ENCODE measurements around the gene NTNG1. TPM values are rescaled to one million over a fixed set of nuclear protein-coding genes. Genes with fewer than 3 reads are reported as not detected.

The NTNG1 gene
- polyA plus RNA-seq, 6 donors from 2014 or later = 0.52 to 2.2 (median 1.1) TPM; not detected in 1

DNA sequence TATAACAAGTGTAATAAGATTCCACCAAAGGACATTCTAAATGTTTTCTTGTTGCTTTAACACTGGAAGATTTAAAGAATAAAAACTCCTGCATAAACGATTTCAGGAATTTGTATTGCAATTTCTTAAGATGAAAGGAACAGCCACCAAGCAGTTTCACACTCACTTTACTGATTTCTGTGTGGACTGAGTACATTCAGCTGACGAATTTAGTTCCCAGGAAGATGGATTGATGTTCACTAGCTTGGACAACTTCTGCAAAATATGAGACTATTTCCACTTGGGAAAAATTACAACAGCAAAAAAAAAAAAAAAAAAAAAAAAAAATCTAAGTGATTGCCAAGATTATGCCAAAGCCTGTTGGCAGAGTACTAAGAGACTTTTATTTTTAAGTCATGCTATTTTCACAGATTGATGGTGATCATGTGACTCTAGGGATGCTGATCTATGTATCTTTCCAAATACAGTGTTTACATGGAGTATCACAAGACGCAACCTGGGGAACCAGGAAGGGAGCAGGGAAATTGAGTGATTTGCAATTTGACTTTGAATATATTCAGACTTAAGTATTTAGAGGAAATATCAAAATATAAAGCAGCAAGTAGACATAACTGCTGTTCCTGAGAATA lies 341.0 kb downstream of the NTNG1 start:
- DNase-seq (no peak), ATAC-seq (ENCODE audit: low read depth in 2 of 2) (no peak)
- peak overlapping the region in 1 of 6 donors; percentile 47 for H3K27ac Mint-ChIP-seq
- H3K9me3 Mint-ChIP-seq = no peaks in the 10 kb centered on the region
- peaks cover 0 to 8% (median 0%) of the 10 kb centered on the region in 3 donors for H3K27me3 Mint-ChIP-seq
- peaks cover 9 to 12% (median 9%) of the 10 kb centered on the region in 3 donors for H3K4me1 Mint-ChIP-seq
- H3K36me3 Mint-ChIP-seq = no peaks in the 10 kb centered on the region
- no peak overlapping the region for H3K4me3 Mint-ChIP-seq

DNA sequence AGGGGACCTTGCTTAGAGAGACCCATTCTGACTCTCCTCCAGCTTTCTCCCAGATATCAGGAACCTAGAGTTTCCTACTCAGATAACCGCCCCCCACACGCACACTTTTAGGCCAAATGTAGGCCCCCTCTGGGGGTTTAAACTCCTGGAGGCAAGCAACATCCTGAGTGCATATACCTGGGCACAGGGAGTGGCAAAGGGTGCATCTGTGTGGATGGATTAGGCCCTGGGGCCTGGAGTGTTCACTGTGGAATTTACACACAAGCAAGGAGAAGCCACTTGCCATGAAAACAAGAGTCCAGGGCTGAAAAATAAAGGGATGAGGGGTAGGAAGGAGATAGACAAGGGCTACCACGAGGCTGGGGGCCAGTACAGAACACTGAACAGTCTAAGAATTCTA lies 343.1 kb downstream of the NTNG1 start:
- Mint-ChIP-seq H3K9me3 (no peaks in the 10 kb centered on the region), H3K4me3 (no peak overlapping the region), H3K27ac (peak overlapping the region in 1 of 6 donors; percentile 60), H3K36me3 (no peaks in the 10 kb centered on the region), H3K27me3 (peaks cover 0 to 8% (median 0%) of the 10 kb centered on the region in 3 donors), H3K4me1 (peaks cover 9 to 12% (median 9%) of the 10 kb centered on the region in 3 donors)
- no peak for DNase-seq
- no peak for ATAC-seq (ENCODE audit: low read depth in 2 of 2)

DNA sequence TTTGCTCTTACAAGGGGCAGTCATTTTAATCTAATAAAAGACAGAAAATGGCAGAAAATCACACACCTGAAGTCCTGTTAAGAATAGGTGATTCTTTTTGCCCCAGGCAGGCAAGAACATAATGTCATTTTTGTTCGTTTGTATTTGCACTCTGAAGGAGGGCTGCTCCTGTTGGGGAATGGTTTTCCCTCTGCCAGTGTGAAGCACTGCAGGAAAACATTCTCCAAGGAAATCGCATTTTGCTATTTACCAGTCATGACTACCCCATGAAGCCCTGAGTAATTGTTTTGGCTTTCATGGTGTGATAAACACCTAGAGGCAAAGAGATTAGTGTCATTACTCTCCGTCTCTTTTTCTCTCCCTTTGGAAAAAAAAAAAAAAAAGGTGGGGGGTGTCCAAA lies 345.5 kb downstream of the NTNG1 start:
- H3K4me3 Mint-ChIP-seq = no peak overlapping the region
- DNase-seq (no peak), ATAC-seq (ENCODE audit: low read depth in 2 of 2) (no peak)
- no peaks in the 10 kb centered on the region for H3K9me3 Mint-ChIP-seq
- no peaks in the 10 kb centered on the region for H3K4me1 Mint-ChIP-seq
- H3K36me3 Mint-ChIP-seq = no peaks in the 10 kb centered on the region
- H3K27me3 Mint-ChIP-seq = peaks cover 0 to under 1% (median 0%) of the 10 kb centered on the region in 3 donors
- H3K27ac Mint-ChIP-seq = no peak overlapping the region

DNA sequence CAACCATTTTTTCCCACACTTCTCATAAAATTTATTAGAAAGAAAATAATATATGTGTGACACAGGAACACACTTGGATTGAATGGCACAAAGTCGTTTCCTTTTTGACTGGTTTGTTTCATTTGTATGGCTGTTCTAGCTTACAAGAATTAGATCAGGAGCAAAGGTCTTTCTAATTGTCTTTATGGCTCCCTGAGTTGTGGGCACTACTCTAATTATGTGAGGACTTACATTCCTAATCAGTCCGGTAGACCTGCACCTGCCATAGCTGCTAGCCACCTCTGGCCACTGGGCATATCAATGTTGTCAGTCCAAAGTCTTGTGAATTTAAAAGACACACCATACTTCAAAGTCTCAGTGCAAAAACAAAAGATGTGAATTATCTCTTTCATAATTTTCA lies 346.7 kb downstream of the NTNG1 start:
- Mint-ChIP-seq H3K27ac (no peak overlapping the region), H3K27me3 (no peaks in the 10 kb centered on the region), H3K4me1 (no peaks in the 10 kb centered on the region), H3K36me3 (no peaks in the 10 kb centered on the region), H3K9me3 (no peaks in the 10 kb centered on the region), H3K4me3 (no peak overlapping the region)
- ATAC-seq (ENCODE audit: low read depth in 2 of 2) = no peak
- DNase-seq = no peak

DNA sequence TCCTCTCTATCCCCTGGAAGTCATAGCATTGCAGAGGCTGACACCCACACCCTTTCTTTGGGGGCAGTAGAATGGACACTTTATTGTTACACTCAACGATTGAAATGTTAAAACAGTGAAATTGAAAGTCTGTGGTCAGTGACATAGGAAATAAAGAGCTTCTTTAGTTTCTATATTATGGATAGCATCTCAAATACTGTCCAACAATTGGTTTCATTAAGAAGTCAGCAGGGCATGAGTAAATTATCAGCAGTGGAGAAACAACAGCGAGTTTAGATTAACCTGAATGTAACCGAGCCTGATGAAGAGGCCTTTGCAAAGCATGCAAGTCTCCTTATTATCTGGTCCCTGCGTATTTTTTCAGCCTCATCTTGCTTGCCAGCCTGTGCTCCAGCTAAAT lies 350.7 kb downstream of the NTNG1 start:
- Mint-ChIP-seq H3K27ac (peak overlapping the region in 2 of 6 donors; percentile 23 to 41), H3K4me1 (peaks cover 0 to 8% (median 6%) of the 10 kb centered on the region in 3 donors), H3K9me3 (no peaks in the 10 kb centered on the region), H3K36me3 (no peaks in the 10 kb centered on the region), H3K27me3 (no peaks in the 10 kb centered on the region), H3K4me3 (no peak overlapping the region)
- DNase-seq (no peak), ATAC-seq (ENCODE audit: low read depth in 2 of 2) (no peak)

DNA sequence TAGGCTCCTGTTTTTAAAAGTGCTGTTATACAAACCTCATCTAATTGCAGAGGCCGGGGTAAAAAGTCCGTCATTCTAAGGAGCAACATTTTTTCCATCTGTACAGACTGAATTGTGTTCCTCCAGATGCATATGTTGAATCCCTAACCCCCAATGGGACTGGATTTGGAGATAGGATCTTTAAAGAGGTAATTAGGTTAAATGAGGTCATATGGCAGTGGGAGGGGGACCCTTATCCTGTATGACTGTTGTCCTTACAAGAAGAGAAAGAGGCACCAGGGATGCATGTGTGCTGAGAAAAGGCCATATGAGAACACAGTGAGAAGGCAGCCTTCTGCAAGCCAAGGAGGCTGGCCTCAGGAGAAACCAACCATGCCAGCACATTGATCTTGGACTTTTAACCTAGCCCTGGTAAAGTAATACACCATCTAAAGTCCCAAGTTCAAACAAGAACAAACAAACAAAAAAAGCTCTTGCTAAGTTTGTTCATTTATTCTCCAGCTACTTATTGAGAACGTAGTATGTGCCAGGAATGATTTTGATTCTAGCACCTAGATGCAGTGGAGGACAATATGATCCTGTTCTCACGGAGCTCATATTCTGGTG lies 352.4 kb downstream of the NTNG1 start:
- Mint-ChIP-seq H3K9me3 (no peaks in the 10 kb centered on the region), H3K27ac (no peak overlapping the region), H3K27me3 (no peaks in the 10 kb centered on the region), H3K36me3 (no peaks in the 10 kb centered on the region), H3K4me1 (peaks cover 0 to 10% (median 6%) of the 10 kb centered on the region in 3 donors), H3K4me3 (no peak overlapping the region)
- DNase-seq = no peak
- ATAC-seq (ENCODE audit: low read depth in 2 of 2) = no peak

DNA sequence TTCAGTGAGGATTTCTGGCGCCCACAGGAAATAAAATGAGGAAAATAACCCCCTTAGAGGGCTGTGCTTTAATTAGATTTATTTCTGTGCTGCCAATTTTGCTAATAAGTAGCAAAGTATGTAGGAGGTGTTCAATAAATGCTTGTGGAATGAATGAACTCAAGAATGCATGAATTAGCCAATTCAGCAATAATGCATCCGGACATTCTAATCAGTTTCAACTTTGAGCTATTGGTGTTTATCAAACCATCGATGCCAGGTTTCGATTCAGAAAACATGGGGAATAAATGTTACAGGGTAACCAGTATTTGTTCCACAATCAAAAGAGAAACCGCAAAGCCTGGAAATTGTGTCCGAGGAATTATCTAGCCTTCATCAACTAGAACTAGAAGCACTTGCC lies 353.2 kb downstream of the NTNG1 start:
- Mint-ChIP-seq H3K4me3 (no peak overlapping the region), H3K9me3 (no peaks in the 10 kb centered on the region), H3K27ac (no peak overlapping the region), H3K27me3 (no peaks in the 10 kb centered on the region), H3K4me1 (peaks cover 0 to 13% (median 11%) of the 10 kb centered on the region in 3 donors), H3K36me3 (no peaks in the 10 kb centered on the region)
- ATAC-seq (ENCODE audit: low read depth in 2 of 2) (no peak), DNase-seq (no peak)

DNA sequence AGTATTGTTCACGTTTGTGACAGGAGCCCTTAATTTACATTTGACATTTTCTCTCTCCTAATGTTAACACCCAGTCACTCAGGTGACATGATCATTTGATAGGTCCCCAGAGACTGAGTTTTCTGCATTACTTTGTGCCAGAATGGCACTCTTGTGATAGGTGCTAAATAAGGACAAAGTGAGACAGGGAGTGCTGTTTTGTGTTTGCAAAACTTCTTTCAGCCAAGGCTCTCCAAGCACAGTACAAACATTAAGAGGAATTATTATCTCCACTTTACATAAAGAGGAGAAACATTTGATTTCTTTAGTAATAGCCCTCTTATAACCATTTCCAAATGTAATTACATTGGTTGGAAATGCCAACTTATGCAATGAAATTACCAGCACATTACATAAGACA lies 355.2 kb downstream of the NTNG1 start:
- Mint-ChIP-seq H3K4me3 (no peak overlapping the region), H3K9me3 (no peaks in the 10 kb centered on the region), H3K36me3 (no peaks in the 10 kb centered on the region), H3K4me1 (peaks cover 8 to 25% (median 24%) of the 10 kb centered on the region in 3 donors), H3K27me3 (no peaks in the 10 kb centered on the region), H3K27ac (peak overlapping the region in 1 of 6 donors; percentile 50)
- ATAC-seq (ENCODE audit: low read depth in 2 of 2) (no peak), DNase-seq (no peak)

DNA sequence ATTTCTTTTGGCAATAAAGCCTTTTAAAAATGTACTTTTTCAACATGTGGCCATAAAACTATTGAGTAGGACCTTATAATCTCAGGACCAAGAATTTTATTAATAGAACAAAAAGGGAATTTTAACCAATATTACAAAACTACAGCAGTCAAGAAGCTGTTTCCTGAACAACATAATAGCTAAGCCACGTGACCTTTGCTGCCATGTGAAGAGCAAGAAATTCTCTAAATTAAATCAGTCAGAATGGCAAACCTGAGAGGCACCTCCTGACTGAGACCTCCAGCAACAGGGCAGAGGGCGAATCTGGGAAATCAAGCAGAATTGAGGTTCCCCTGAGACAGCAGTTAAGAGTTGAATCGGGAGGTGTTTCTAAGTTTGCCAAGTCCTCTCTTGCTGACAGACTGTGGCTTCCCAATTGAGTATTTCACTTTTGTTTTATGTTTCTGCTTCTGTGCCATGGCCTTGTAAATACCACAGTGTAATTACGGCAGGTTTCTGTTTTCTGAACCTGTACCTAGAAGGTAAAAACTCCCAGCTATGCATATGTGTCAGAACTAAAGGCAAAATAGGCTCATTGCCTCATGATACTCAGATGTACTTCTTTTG lies 358.4 kb downstream of the NTNG1 start:
- Mint-ChIP-seq H3K4me1 (peaks cover 8 to 25% (median 24%) of the 10 kb centered on the region in 3 donors), H3K9me3 (no peaks in the 10 kb centered on the region), H3K4me3 (peak overlapping the region in 4 of 8 donors; percentile 22 to 68 (median 42)), H3K36me3 (no peaks in the 10 kb centered on the region), H3K27me3 (no peaks in the 10 kb centered on the region), H3K27ac (peak overlapping the region; percentile 16 to 72 (median 38))
- ATAC-seq (ENCODE audit: low read depth in 2 of 2) = no peak
- no peak for DNase-seq

DNA sequence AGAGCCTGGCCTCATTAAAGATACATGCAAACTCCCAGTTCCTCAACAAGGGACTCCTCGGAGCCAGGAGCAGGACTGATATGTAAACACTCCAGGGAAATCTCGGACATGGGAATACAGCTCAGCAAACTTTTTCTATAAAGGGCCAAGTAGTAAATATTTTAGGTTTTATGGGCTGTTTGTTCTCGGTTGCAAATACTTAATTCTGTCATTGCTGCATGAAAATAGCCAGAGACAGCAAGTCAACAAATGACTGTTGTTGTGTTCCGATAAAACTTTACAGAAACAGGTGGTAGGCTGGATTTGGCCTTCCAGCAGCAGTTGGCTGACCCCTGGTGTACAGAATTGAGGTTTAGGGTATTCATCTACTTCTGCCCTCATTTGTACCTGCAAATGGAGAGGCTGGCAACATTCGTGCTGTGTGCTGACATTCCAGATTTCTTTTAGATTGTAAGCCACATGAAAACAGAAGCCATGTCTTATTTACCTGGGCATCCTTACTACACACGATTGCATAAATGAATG lies 360.3 kb downstream of the NTNG1 start:
- ATAC-seq (ENCODE audit: low read depth in 2 of 2) (no peak), DNase-seq (no peak)
- H3K27me3 Mint-ChIP-seq = no peaks in the 10 kb centered on the region
- peaks cover 8 to 19% (median 18%) of the 10 kb centered on the region in 3 donors for H3K4me1 Mint-ChIP-seq
- no peaks in the 10 kb centered on the region for H3K9me3 Mint-ChIP-seq
- H3K4me3 Mint-ChIP-seq = no peak overlapping the region
- H3K27ac Mint-ChIP-seq = no peak overlapping the region
- H3K36me3 Mint-ChIP-seq = no peaks in the 10 kb centered on the region

DNA sequence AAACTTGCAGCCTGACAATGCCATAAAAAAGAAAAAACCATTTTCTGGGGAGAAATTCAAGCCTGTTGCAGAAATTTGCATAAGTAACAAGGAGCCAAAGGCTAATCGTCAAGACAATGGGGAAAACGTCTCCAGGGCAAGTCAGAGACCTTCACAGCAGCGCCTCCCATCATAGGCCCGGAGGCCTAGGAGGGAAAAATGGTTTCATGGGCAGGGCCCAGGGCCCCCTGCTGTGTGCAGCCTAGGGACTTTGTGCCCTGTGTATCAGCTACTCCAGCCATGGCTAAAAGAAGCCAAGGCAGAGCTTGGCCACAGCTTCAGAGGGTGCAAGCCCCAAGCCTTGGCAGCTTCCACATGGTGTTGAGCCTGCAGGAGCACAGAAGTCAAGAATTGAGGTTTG lies 369.5 kb downstream of the NTNG1 start:
- H3K9me3 Mint-ChIP-seq = peaks cover 6 to 23% (median 16%) of the 10 kb centered on the region in 7 donors
- H3K27ac Mint-ChIP-seq = no peak overlapping the region
- no peaks in the 10 kb centered on the region for H3K27me3 Mint-ChIP-seq
- no peaks in the 10 kb centered on the region for H3K4me1 Mint-ChIP-seq
- H3K4me3 Mint-ChIP-seq = no peak overlapping the region
- peaks cover 5 to 10% of the 10 kb centered on the region in 2 donors for H3K36me3 Mint-ChIP-seq
- ATAC-seq (ENCODE audit: low read depth in 2 of 2) (no peak), DNase-seq (no peak)

DNA sequence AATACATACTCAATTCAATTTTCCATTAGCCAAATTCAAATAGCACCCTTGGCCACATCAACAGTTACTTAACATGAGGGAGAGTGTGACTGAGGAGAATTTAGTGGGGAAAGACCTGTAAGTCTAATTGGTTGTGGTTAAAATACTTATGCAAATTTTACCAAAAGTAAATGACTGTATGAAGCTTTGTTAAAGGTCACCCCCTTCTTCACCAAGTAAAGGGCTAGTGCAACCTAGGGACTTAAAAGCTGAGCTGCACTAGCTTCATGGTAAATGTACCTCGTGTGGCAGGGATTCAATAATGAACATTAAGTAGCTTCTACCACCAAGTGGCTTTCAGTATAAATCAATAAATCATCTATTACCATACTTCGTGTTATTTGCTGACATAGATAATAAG lies 372.0 kb downstream of the NTNG1 start:
- ATAC-seq (ENCODE audit: low read depth in 2 of 2) (no peak), DNase-seq (no peak)
- Mint-ChIP-seq H3K27ac (no peak overlapping the region), H3K4me3 (no peak overlapping the region), H3K36me3 (peaks cover 5 to 10% of the 10 kb centered on the region in 2 donors), H3K4me1 (no peaks in the 10 kb centered on the region), H3K27me3 (no peaks in the 10 kb centered on the region), H3K9me3 (peaks cover 6 to 23% (median 16%) of the 10 kb centered on the region in 7 donors)

DNA sequence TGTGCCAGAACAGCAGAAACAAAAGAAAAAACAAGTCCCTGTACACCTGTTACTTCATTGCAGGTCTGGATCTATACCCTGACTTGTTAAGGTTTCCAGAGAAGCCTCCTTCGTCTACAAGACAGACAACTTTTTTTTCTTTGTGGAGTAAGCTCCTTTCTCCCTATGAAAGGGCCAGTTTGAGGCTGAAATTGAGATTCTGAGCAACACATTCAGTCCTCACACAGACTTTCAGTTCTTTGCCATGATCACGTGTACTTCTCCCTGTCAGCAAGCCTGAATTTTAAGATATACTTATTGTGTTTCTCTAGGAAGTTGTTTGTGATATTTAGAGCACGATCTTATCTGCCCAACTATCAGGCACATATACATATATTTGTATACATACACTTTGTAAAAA lies 374.0 kb downstream of the NTNG1 start:
- no peak for ATAC-seq (ENCODE audit: low read depth in 2 of 2)
- H3K27ac Mint-ChIP-seq = no peak overlapping the region
- H3K4me1 Mint-ChIP-seq = no peaks in the 10 kb centered on the region
- H3K4me3 Mint-ChIP-seq = no peak overlapping the region
- peaks cover 3 to 5% of the 10 kb centered on the region in 2 donors for H3K36me3 Mint-ChIP-seq
- no peaks in the 10 kb centered on the region for H3K27me3 Mint-ChIP-seq
- no peak for DNase-seq
- peaks cover 3 to 19% (median 13%) of the 10 kb centered on the region in 7 donors for H3K9me3 Mint-ChIP-seq

DNA sequence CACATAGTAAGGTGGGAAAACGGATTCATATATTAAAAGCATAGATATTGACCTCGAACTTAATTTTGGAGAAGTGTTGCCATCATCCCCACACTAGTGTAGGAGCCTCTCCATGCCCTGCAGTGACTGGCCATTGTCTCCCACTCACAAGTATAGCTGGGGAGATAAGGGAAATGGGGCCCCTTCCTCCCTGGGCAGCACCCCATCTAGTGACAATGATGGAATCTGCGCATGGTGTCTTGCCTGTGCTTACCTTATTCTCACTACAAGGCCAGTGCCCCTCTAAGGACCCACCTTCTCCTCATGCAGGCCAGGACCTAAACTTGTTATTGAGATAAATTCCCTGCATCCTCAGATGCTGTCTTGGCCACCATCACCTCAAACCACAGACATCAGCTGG lies 374.9 kb downstream of the NTNG1 start:
- H3K36me3 Mint-ChIP-seq = no peaks in the 10 kb centered on the region
- H3K4me1 Mint-ChIP-seq = no peaks in the 10 kb centered on the region
- peaks cover 0 to 12% (median 7%) of the 10 kb centered on the region in 7 donors for H3K9me3 Mint-ChIP-seq
- H3K4me3 Mint-ChIP-seq = no peak overlapping the region
- ATAC-seq (ENCODE audit: low read depth in 2 of 2) = no peak
- no peaks in the 10 kb centered on the region for H3K27me3 Mint-ChIP-seq
- no peak for DNase-seq
- peak overlapping the region in 3 of 6 donors; percentile 5 to 39 (median 21) for H3K27ac Mint-ChIP-seq
